Cardiac fibroblast (primary cell): ENCODE data around the gene GSTA2.
"Not testable (repeated sequence)": the region's sequence is repeated elsewhere in the genome, so short reads cannot be mapped to it uniquely, and the experiment has no call there.

Experiments
- DNase-seq, 2 donors: peaks; one replicate each; pipeline versions ENCODE4 v3.0.0 to v3.0.0-alpha.2; 2010; ENCODE audit warnings: low read depth in 2 of 2
- H3K4me3 ChIP-seq, 2 donors: replicated peaks in 1 of 2; 1 replicate in 1 of 2; 2 replicates in 1 of 2; pipeline ENCODE4 v1.5.1; 2011; ENCODE audit warnings: low read depth in 2 of 2, low read length in 2 of 2, mild to moderate bottlenecking in 2 of 2, moderate library complexity in 1 of 2
- CTCF ChIP-seq: IDR thresholded peaks from one replicate; pipeline ENCODE4 v1.5.1; 2011; ENCODE audit warnings: low read depth, mild to moderate bottlenecking, low read length, inconsistent platforms

The GSTA2 gene

DNA sequence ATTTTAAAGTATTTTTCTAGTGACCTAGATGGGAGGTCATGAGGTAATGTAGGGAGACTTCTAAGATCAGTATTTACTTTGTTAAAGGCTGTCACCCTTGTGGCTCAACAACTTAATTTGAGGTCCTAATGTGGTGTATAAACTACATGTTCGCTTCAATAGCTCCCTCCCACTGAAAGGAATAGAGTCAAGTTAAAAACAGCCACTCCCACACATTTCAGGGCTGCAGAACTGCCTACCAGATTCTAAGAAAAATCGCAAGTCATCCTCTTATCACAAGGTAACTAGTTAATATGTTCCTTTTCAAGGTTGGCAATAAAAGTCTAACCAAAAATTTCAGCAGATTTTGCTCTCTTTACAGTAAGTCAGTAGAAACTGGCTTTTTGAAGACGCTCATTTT is 25.2 kb upstream of the GSTA2 start:
- H3K4me3 ChIP-seq: no peak overlapping the region
- TF ChIP-seq CTCF: no peak
- no peak for DNase-seq

DNA sequence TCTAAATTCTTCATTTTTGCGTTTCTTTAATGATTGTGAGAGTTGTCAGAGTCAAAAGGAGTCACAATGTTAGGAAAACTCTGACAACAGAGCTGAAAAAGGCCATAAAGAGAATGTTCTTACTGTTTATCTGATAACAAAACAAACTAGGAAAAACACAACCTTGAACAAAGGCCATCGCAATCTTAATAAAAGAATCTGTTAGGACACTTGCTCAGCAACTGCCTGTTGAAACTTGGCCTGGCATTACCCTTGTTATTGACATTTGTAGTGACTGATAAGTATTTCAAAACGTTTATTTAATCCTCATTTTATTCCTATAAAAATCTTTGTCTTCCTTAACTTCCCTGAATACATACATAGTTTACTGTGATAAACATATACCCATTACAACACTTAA is 24.6 kb upstream of the GSTA2 start:
- TF ChIP-seq CTCF: no peak

DNA sequence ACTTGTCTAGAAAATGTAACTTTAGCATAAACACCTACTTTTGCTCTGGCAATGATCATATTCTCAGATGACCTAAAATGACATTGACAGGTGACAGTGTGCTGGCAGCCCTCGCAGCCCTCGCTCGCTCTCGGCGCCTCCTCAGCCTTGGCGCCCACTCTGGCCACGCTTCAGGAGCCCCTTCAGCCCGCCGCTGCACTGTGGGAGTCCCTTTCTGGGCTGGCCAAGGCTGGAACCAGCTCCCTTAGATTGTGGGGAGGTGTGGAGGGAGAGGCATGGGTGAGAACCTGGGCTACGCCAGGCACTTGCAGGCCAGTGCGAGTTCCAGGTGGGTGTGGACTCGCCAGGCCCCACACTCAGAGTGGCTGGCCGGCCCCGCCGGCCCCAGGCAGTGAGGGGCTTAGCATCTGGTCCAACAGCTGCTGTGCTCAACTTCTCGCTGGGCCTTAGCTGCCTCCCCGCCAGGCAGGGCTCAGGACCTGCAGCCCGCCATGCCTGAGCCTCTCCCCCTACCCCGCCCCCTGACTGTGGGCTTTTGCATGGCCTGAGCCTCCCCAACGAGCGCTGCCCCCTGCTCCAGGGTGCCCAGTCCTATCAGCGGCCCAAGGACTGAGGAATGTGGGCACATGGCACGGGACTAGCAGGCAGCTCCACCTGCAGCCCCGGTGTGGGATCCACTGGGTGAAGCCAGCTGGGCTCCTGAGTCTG is 23.1 kb upstream of the GSTA2 start:
- no peak overlapping the region for H3K4me3 ChIP-seq
- no peak for TF ChIP-seq CTCF
- no peak for DNase-seq

More for the DNA sequence above, 24.6 kb upstream of the GSTA2 start:
- DNase-seq: no peak
- H3K4me3 ChIP-seq: no peak overlapping the region

DNA sequence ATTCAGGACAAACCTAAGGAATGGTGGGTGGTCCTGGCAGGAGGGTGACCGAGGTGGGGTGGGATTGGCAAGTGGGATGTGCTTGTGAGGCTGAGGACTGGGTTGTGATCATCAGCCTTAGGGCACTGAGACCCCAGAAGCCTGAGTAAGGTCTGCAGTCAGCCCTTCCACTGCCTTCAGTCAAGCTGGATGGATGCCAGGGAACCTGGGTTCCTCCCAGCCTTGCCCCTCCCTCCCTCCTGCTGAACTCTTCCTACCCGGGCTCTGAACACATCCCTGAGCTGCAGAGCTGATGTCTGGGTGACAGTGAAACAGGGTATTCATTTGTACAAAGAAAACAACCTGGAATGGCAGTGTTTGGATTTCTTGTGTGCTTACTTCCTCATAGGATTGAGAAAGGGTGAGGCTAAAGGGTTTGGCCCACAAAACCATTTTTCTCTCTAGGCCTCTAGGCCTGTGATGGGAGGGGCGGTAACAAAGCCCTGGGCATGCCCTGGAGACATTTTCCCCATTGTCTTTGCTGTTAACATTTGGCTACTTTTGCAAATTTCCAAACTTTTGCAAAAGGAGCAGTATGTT is 19.5 kb upstream of the GSTA2 start:
- DNase-seq: not testable (repeated sequence)

DNA sequence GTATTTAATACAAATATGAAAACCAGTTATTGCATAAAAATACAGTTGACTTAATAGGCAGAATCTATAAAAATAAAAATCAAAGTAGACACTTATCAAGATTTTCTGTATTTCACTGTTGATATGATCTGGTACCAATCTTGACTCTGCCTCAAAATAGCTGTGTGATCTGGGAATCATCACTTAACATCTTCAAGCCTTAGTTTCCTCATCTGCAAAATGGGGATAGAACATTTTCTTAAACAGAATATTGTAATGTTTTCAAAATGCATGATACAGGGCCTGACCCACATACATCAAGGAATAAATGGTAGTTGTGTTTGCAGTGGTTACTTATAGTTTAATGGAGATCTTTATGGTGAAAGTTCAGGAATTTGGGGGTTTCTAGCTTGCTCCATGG is 18.9 kb upstream of the GSTA2 start:
- DNase-seq, H3K4me3 ChIP-seq: not testable (repeated sequence)

More for the DNA sequence above, 19.5 kb upstream of the GSTA2 start:
- H3K4me3 ChIP-seq: not testable (repeated sequence)

DNA sequence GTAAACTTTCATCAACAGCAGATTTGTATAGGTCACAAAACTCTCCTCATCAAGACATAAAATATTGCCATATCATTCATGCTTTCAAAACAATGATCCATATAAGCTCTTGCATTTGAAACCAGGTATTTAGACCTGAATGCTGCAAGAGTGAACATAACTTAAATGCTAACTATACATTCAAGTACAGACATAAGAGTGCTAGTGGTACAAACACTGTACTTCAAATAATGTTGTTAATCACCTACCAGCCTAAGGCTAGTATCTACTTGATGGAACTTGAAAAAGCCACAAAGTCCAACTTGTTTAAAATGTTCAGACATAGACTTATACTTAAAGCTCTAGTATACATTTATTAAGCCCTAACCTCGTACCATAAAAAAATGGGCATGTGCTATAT is 16.0 kb upstream of the GSTA2 start:
- TF ChIP-seq CTCF: no peak
- no peak overlapping the region for H3K4me3 ChIP-seq
- no peak for DNase-seq

- DNase-seq, H3K4me3 ChIP-seq: not testable (repeated sequence)
Measured at GRCh38 chr6:52776711-52777351, 13.6 kb upstream of the GSTA2 start.

DNA sequence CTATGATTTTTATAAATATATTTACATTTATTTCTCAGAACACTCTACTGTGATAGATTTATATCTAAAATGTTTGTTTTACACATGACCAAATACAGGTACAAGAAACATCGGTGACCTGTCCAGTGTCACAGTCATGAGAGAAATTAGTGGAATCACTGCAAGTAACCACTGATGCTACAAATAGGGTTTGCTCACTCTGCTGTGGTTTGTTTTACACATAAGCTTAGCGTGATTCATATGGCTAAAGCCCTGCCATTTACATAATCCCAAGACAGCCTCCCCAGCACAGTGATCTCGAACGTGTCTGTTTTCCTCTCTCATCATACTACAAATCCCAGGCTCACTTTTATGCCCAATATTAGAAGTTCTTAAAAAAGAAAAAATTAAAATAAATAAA is 6.1 kb upstream of the GSTA2 start:
- H3K4me3 ChIP-seq: not testable (repeated sequence)
- peak in 1 of 2 donors; percentile 46 for DNase-seq

- H3K4me3 ChIP-seq, DNase-seq: not testable (repeated sequence)
Measured at GRCh38 chr6:52767658-52768057, 4.4 kb upstream of the GSTA2 start.

DNA sequence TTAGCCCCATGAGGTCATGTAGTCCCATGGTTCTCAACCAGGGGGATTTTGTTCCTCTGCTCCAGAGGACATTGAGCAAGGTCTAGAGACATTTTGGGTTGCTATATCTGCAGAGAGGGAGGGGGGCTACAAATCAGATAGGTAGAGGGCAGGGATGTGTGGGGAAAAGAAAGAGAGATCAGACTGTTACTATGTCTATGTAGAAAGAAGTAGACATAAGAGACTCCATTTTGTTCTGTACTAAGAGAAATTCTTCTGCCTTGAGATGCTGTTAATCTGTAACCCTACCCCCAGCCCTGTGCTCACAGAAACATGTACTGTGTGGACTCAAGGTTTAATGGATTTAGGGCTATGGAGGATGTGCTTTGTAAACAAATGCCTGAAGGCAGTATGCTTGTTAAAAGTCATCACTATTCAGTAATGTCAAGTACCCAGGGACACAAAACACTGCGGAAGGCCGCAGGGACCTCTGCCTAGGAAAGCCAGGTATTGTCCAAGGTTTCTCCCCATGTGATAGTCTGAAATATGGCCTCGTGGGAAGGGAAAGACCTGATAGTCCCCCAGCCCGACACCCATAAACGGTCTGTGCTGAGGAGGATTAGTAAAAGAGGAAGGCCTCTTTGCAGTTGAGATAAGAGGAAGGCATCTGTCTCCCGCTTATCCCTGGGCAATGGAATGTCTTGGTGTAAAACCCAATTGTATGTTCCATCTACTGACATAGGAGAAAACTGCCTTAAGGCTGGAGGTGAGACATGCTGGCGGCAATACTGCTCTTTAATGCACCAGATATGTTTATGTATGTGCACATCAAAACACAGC is 1.4 kb downstream of the GSTA2 start:
- DNase-seq, H3K4me3 ChIP-seq: not testable (repeated sequence)
